Gastroesophageal sphincter (tissue), 4 donors: ENCODE measurements around the gene NEK3. TPM values are rescaled to one million over a fixed set of nuclear protein-coding genes. Genes with fewer than 3 reads are reported as not detected.

Experiments
- ATAC-seq: fragments of 150-250 bp; one replicate; pipeline ENCODE4 v1.9.1; 2016; ENCODE audit warnings: mild to moderate bottlenecking, moderate library complexity
- H3K27ac ChIP-seq, 4 donors: fragments of 200-600 bp; sonication (generic) in 3 of 4; 1 replicate in 3 of 4; 2 replicates in 1 of 4; pipeline ENCODE4 v1.5.1; 2016 to 2019
- H3K27me3 ChIP-seq: fragments of 200-600 bp; sonication (generic); one replicate; pipeline ENCODE4 v1.5.1; 2019
- H3K36me3 ChIP-seq, 2 donors: fragments of 200-600 bp; sonication (generic); one replicate each; pipeline ENCODE4 v1.5.1; 2019; ENCODE audit warnings: control low read depth in 1 of 2
- H3K4me1 ChIP-seq, 3 donors: fragments of 200-600 bp; sonication (generic); 1 replicate in 2 of 3; 2 replicates in 1 of 3; pipeline ENCODE4 v1.5.1; 2016 to 2019; ENCODE audit warnings: control low read depth in 2 of 3
- H3K4me3 ChIP-seq, 2 donors: fragments of 200-600 bp; sonication (generic); one replicate each; pipeline ENCODE4 v1.5.1; 2019; ENCODE audit warnings: mild to moderate bottlenecking in 1 of 2, moderate library complexity in 1 of 2
- H3K9me3 ChIP-seq, 3 donors: fragments of 200-600 bp; sonication (generic); one replicate each; pipeline ENCODE4 v1.5.1; 2017 to 2019; ENCODE audit warnings: control low read depth in 2 of 3
- CTCF ChIP-seq, 4 experiments: fragments of 200-600 bp in 2 of 4; fragments of 450-650 bp in 2 of 4; sonication (generic) in 1 of 4; IDR thresholded peaks; one replicate each; pipeline ENCODE4 v1.5.1; 2017 to 2019; ENCODE audit warnings: antibody characterized with exemption in 4 of 4, mild to moderate bottlenecking in 2 of 4, moderate library complexity in 2 of 4
- EP300 ChIP-seq: sonication (generic); formaldehyde crosslinking; IDR thresholded peaks from one replicate; pipeline ENCODE4 v1.6.1; 2017; ENCODE audit warnings: antibody characterized with exemption, mild to moderate bottlenecking
- POLR2A ChIP-seq, 2 donors: fragments of 450-650 bp; IDR thresholded peaks; one replicate each; pipeline ENCODE4 v1.6.1; 2017; ENCODE audit warnings: antibody characterized with exemption in 2 of 2, mild to moderate bottlenecking in 2 of 2, moderate library complexity in 1 of 2
- POLR2AphosphoS5 ChIP-seq: sonication (generic); formaldehyde crosslinking; IDR thresholded peaks from one replicate; pipeline ENCODE4 v1.6.1; 2017; ENCODE audit warnings: antibody characterized with exemption
- WGBS, 2 donors: methylation state at CpG; one replicate each; pipeline ENCODE4 v1.1.5; 2018; ENCODE audit warnings: low coverage in 1 of 2; 5-methylcytosine and 5-hydroxymethylcytosine counted together
- total RNA-seq, 4 donors: library from RNA; depleted of rRNA; stranded (reverse); fragments of >200 nt; gene quantifications; one replicate each; pipeline ENCODE4 v1.1.0, GENCODE V29; 2016

NEK3 gene
- total RNA-seq, 4 donors from 2014 or later: 7.0 to 13.5 (median 10.5) TPM

GRCh38 chr13:52118595-52118994 is 40.8 kb downstream of the NEK3 start:
- Histone ChIP-seq H3K9me3 (no peaks in the 10 kb centered on the region), H3K4me1 (no peaks in the 10 kb centered on the region), H3K27me3 (no peaks in the 10 kb centered on the region), H3K36me3 (no peaks in the 10 kb centered on the region), H3K4me3 (no peak overlapping the region), H3K27ac (no peak overlapping the region)
- no peak for ATAC-seq
- 27 to 46% methylated on average over 3 of the region's 3 CpGs for WGBS, 2 donors
- TF ChIP-seq EP300: no peak
- TF ChIP-seq POLR2A (IDR thresholded peaks at IDR 0.05): no peak
- no peak for TF ChIP-seq POLR2AphosphoS5
- no peak for TF ChIP-seq CTCF (IDR thresholded peaks at IDR 0.05)

- Histone ChIP-seq H3K36me3 (no peaks in the 10 kb centered on the region), H3K4me1 (no peaks in the 10 kb centered on the region), H3K27me3 (no peaks in the 10 kb centered on the region), H3K4me3 (no peak overlapping the region), H3K27ac (no peak overlapping the region), H3K9me3 (no peaks in the 10 kb centered on the region)
- WGBS, 2 donors: 92 to 94% methylated on average over 2 of the region's 2 CpGs
- ATAC-seq: no peak
- no peak for TF ChIP-seq POLR2AphosphoS5
- TF ChIP-seq CTCF (IDR thresholded peaks at IDR 0.05): no peak
- no peak for TF ChIP-seq EP300
- TF ChIP-seq POLR2A (IDR thresholded peaks at IDR 0.05): no peak
Measured at GRCh38 chr13:52118095-52118494, 41.3 kb downstream of the NEK3 start.

GRCh38 chr13:52112591-52112990 is 46.8 kb downstream of the NEK3 start:
- Histone ChIP-seq H3K36me3 (no peaks in the 10 kb centered on the region), H3K27me3 (no peaks in the 10 kb centered on the region), H3K4me3 (no peak overlapping the region), H3K27ac (no peak overlapping the region), H3K9me3 (no peaks in the 10 kb centered on the region), H3K4me1 (no peaks in the 10 kb centered on the region)
- 22 to 32% methylated on average over 1 of the region's 1 CpG for WGBS, 2 donors
- ATAC-seq: no peak
- TF ChIP-seq POLR2A (IDR thresholded peaks at IDR 0.05) (no peak), CTCF (IDR thresholded peaks at IDR 0.05) (no peak), EP300 (no peak), POLR2AphosphoS5 (no peak)

GRCh38 chr13:52109116-52109670 is 50.2 kb downstream of the NEK3 start:
- Histone ChIP-seq H3K4me3 (no peak overlapping the region), H3K27ac (no peak overlapping the region), H3K36me3 (no peaks in the 10 kb centered on the region), H3K9me3 (no peaks in the 10 kb centered on the region), H3K27me3 (no peaks in the 10 kb centered on the region), H3K4me1 (no peaks in the 10 kb centered on the region)
- WGBS, 2 donors: 81 to 93% methylated on average over 1 of the region's 1 CpG
- no peak for ATAC-seq
- TF ChIP-seq POLR2AphosphoS5: no peak
- TF ChIP-seq POLR2A (IDR thresholded peaks at IDR 0.05): no peak
- no peak for TF ChIP-seq CTCF (IDR thresholded peaks at IDR 0.05)
- no peak for TF ChIP-seq EP300

- Histone ChIP-seq H3K36me3 (no peaks in the 10 kb centered on the region), H3K27me3 (no peaks in the 10 kb centered on the region), H3K4me1 (no peaks in the 10 kb centered on the region), H3K9me3 (no peaks in the 10 kb centered on the region), H3K4me3 (no peak overlapping the region), H3K27ac (no peak overlapping the region)
- 60 to 82% methylated on average over 1 of the region's 1 CpG for WGBS, 2 donors
- no peak for TF ChIP-seq CTCF (IDR thresholded peaks at IDR 0.05)
- no peak for TF ChIP-seq EP300
- no peak for TF ChIP-seq POLR2AphosphoS5
- TF ChIP-seq POLR2A (IDR thresholded peaks at IDR 0.05): no peak
- no peak for ATAC-seq
Measured at GRCh38 chr13:52105841-52106240, 53.6 kb downstream of the NEK3 start.
